Activated CD4-positive, alpha-beta T cell treated with anti-CD3 and anti-CD28 coated beads for 1 hour (primary cell): ENCODE results near the gene TECR.
"Not testable (repeated sequence)": the region's sequence is repeated elsewhere in the genome, so short reads cannot be mapped to it uniquely, and the experiment has no call there.

Source experiments
- DNase-seq: peaks from one replicate; pipeline ENCODE4 v3.0.0-alpha.2; 2020

TECR gene

DNA sequence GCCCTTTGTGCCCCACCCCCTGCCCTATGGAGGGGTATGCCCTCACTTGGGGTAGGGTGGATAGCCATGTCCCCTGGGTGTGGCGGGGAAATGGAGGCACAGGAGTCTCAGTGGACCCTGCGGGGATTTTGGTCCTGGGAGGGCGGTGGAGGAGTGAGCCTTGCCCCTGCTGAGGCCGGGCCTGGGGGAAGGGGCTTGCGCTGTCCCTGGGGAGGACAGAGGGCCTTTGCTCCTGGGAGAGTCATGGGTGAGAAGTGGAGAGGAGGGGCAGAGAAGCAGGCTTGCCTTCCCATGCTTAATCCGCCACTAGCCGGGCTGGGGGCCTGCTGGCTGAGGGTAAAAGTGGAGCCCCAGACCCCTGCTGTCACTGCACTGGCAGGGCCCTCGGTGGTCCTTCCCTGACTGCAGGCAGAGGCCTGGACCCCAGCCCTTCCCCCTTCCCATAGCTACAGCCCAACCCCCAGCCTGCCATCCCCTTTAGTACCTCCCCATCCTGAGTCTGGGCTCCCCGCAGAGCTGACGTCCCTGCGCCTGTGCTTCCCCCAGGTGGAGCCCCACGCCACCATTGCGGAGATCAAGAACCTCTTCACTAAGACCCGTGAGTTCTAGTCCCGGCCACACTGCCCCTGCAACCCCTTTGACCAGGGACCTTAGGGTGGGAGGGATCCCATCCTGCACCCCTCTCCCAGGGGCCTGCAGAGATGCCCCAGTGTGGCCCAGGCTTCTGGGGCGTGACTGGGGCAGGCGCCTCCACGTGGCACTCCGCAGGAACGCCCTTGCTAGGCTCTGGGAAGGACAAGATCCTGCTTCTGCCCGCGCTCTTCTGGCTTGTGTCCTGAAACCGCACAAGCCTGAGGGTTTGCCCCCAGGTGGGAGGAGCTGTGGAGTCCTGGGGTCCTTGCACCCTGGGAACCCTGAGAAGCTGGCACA is 33.5 kb downstream of the TECR start:
- DNase-seq = no peak

- no peak for DNase-seq
These were observed 34.2 kb downstream of the TECR start for GRCh38 chr19:14563590-14563926.

DNA sequence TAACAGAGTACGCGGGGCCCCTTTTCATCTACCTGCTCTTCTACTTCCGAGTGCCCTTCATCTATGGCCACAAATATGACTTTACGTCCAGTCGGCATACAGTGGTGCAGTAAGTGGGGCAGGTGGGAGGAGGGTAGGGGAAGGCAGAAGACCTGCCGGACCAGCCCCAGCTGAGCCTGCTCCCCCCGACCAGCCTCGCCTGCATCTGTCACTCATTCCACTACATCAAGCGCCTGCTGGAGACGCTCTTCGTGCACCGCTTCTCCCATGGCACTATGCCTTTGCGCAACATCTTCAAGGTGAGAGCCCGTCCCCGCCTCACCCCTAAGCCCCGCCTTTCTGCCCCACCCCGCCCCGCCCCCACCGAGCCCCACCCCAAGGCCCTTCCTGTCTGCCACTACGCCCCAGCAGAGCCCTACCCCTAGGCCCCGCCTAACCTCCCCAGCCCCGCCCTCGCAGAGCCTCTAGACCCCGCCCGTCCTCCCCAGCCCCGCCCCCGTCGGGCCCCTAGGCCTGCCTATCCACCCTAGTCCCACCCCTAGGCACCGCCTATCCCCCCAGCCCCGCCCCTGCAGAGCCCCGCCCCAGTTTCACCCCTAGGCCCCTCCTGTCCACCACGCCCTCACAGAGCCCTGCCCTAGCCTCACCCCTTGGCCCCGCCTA is 34.7 kb downstream of the TECR start:
- DNase-seq = no peak

GRCh38 chr19:14564652-14565297 is 35.4 kb downstream of the TECR start:
- not testable (repeated sequence) for DNase-seq

DNA sequence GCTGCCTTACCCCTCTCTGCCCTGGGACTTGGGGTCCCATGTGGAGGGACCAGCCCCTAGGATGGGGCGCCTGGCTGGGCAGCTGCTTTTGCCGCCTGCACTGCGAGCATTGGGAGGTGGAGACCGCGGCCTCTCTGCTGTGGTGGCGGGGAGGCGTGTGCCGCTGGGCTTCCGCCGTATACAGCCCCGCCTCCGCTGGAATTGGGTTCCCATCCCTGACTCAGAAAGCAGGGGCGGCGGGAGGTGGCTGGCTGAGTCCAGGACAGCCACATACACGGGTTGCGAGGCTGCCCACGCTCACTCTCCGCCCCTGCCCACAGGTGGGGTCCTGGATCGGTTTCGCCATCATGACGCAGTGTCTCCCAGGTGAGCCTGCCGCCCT is 35.9 kb downstream of the TECR start:
- no peak for DNase-seq

DNA sequence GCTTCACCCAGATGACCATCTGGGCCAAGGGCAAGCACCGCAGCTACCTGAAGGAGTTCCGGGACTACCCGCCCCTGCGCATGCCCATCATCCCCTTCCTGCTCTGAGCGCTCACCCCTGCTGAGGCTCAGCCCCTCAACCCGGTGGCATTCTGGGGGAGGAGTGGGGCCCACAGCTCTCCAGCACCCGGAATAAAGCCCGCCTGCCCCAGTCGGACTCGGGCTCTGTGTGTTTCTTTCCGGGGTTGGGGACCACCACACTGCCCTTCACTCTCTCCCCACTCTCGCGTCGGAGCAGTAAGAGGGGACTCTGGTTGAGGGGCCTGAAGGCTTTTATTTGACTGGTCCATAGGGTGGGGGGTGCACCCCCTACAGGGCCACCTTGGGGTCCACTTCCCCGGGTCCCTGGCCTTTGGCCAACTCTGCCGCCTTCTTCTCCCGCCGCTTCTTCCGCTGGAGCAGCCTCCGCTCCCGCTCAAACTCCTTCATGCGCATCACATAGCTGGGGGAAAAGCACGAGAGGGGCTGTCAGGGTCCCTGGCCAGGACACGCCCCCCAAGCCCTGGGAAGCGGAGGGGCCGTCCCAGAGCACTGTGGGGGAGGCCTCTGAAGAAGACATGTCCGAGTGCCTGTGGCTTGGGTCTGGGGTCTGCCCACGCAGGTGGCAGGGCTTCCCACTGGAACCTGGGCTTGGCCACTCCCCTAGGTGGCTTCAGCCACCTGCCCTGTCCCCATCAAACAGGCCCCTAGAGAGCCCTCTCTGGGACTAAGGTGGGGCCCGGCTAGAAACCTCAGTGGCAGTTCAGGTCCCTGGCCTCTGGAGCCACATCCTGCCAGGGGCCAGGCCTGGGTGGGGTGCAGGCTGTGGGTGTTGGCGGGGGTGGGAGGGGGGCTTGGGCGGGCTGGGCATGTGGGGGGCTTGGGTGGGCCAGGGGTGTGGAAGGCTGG is 36.6 kb downstream of the TECR start:
- no peak for DNase-seq

DNA sequence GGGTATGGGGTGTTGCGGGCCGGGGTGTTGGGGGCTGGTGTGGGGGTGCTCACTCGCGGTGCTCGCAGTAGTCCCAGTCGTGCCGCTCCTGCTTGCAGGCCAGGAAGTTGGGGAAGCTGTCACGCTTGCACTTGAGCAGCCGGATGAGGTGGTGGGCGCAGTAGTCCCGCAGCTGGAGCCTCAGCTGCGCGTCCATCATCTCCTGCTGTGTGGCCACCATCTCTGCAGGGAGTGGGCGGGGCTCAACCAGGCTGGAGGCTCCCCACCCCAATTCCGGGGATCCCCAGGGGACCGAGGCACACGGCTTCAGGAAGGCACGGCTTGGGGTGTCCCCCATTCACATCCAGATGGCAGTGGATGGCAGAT is 37.3 kb downstream of the TECR start:
- DNase-seq = no peak

DNA sequence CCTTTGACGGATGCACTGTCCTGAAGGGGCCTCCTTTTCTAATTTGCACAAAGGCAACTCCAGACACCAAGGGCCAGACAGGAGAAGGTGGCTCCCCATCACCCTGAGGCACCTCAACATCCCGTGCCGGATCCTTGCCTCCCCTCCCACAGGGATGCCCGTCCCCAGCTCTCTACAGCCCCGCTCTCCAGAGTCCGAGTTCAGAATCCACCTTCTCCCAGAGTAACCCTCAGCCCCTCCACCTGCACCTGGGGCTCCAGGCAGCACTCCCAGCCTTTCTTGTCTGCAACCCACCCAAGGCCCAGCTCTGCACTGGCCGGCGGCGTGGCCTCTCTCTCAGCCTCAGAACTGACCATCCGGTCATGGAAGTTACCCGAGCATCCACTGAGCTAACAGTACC is 37.7 kb downstream of the TECR start:
- DNase-seq = no peak

DNA sequence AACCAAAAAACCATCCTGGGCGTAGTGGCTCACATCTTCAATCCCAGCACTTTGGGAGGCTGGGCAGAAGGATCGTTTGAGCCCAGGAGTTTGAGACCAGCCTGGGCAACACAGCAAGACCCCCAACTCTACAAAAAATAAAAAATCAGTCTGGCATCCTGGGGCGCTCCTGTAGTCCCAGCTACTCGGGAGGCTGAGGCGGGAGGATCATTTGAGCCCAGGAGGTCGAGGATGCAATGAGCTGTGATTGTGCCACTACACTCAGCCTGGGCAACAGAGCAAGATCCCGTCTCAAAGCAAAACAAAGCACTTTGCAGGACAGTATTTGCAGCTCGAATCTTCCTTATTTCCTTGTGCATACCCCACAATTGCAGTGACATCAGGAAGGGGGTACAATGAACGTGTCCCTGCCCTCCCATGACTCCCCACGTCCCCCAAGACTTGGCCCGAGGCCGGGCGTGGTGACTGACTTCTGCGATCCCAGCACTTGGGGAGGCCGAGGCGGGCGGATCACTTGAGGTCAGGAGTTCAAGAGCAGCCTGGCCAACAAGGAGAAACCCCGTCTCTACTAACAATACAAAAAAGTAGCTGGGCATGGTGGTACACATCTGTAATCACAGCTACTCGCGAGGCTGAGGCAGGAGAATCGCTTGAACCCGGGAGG is 41.6 kb downstream of the TECR start:
- no peak for DNase-seq

DNA sequence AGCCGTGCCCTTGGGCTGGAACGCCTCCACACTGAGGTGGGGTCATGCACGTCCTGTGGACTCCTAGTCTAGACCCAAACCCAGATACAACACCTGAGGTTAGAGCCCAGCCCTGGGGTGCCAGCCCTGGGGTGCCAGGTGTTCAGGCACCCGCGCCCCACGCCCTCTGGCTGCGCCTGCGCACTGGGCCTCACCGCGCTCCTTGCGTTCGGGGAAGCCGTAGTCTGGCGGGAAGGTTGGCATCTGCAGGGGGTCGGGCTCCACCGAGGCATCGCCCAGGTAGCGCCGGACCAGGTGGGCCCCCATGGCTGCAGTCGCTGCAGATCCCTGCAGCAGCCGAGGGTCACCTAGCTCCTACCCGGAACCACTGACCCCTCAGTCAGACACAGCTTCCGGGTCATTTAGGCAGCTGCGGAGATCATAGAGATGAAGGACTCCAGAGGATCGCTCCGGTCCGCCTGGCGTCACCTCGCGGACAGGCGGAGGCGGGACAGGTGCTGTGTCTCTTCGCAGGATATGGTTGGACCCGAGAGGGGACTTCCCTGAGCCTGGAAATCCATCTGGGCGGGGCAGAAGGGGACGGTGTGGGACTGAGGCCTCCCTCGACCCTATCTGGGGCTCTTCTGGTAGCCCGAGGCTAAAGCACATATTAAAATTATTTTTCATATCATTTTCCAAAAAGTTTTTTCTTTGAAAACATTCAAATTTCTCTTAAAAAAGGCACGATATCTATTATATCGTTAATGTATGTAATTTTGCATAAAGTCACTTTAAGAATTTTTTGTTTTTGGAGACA is 42.5 kb downstream of the TECR start, which contains the start of gene NDUFB7:
Gene NDUFB7, minus strand, starts transcription at position 372 of the 796 bp plus-strand sequence. Its CDS starts 66 bp downstream, at position 306.
- DNase-seq = peak; percentile 80

DNA sequence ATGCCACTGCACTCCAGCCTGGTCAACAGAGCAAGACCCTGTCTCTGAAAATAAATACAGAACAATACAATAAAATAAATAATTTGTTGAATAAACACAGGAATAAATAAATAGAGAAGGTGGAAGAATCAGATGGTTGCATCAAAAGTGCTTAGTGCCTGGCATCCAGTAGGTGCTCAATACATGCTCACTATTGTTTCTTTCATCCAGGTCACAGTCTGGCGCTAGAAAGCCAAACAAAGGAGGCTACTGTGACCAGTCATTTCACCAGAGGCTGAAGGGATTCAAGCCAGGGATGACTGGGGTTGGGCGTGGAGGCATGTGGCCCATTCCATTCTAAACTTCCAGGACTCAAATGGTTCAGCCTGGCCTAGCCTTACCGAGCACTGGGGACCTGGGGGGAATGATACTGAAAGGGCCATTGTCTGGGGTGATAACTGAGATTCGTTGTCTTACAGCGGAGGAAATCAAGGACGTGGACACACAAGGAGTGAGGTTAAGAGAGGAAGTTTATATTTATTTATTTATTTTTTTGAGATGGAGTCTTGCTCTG is 46.1 kb downstream of the TECR start:
- no peak for DNase-seq

- no peak for DNase-seq
These were observed 47.0 kb downstream of the TECR start for GRCh38 chr19:14576363-14576762.

DNA sequence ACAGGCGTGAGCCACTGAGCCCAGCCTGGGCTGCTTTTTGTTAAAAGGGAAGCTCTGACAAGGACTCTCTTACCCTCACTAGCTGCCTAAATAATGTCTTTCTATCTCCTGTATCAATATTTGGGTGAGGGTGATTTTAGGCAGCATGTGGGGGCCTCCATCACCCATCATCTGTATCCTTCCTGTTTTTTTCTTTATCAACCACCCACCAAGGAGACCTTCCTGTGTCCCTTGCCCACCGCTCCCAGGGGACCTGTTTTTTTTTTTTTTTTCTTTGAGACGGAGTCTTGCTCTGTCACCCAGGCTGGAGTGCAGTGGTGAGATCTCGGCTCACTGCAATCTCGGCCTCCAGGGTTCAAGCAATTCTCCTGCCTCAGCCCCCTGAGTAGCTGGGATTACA is 47.9 kb downstream of the TECR start:
- no peak for DNase-seq

DNA sequence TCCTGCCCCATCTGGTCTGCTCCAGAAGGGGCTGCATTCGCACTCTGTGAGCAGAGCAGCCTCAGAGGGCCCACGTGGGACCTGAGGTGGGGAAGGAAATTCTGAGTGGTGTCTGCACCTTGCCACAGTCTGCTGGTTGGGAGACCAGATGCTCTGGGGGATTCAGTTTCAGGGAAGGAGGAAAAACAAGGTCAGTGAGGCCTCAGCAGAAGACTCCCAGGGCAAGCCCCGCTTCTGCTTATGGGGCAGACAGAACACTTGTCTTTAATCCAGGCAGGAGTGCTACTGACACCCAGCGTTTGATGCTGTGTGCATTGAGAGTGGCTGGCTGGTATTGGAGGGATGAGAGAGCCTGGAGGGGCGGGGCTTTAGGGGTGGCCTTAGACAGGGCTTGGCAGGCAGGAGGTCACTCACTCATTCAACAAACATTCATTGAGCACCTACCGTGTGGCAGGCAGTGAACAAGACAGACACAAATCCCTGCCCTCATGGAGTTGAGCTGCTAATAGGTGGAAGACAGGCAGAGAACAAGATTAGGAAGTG is 48.6 kb downstream of the TECR start:
- DNase-seq = no peak

DNA sequence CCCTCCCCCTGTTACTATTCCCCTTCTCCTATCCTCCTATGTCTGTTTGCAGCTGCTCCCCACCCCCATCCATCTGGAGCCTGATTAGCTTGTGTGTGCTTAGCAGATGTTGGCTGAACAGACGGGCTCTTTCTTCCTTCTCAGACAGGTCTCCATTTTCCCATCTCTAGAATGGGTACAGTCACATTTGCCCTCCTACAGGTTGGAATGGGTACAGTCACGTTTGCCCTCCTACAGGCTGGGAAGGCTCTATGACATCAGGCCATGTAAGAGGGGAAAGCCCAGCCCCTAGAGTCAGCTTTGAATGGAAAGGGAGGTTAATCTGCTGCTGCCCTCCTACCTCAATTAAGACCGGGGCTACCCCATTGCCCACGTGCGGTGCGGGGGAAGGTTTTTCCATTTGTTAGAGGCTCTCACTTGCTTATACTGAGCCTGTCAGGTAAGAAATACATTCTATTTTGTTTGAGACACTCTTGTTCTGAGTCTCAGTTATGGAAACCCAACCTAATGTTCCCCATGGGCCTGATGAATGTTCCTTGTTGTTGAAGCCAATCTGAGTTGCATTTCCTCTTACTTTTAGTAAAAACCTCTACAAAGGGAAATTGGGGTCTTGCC is 51.3 kb downstream of the TECR start:
- no peak for DNase-seq

GRCh38 chr19:14582894-14583340 is 53.5 kb downstream of the TECR start, which contains the start of gene CLEC17A:
CLEC17A (plus strand) TSS chr19:14583084; CDS start chr19:14583161, 77 bp downstream.
- no peak for DNase-seq

- DNase-seq = not testable (repeated sequence)
These were observed 55.0 kb downstream of the TECR start for GRCh38 chr19:14584372-14584771.

DNA sequence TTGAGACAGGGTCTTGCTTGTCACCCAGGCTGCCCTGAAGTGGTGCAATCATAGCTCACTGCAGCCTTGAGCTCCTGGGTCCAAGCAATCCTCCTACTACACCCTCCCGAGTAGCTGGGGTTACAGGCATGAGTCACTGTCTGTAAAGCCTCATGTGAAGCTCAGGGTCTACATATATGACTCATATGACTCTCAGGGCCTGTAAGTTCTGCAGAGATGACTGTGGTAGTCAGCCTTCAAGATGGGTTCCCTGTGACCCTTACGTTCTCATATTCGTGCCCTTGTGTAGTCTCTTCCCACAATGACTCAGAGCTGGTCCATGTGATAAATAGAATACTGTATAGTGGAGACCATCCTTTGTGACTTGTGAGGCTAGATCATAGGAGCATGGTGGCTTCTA is 55.8 kb downstream of the TECR start:
- DNase-seq = not testable (repeated sequence)

DNA sequence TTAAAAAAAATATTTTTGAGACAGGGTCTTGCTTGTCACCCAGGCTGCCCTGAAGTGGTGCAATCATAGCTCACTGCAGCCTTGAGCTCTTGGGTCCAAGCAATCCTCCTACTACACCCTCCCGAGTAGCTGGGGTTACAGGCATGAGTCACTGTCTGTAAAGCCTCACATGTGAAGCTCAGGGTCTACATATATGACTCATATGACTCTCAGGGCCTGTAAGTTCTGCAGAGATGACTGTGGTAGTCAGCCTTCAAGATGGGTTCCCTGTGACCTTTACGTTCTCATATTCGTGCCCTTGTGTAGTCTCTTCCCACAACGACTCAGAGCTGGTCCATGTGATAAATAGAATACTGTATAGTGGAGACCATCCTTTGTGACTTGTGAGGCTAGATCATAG is 60.0 kb downstream of the TECR start:
- DNase-seq = not testable (repeated sequence)

- no peak for DNase-seq
These were observed 66.2 kb downstream of the TECR start for GRCh38 chr19:14595558-14595957.
